ENCODE results near the gene ZNF780A.
"Not testable (repeated sequence)": the region's sequence is repeated elsewhere in the genome, so short reads cannot be mapped to it uniquely, and the experiment has no call there.

ZNF780A gene

GRCh38 chr19:40081411-40081810, 9.3 kb downstream of the ZNF780A start:
- FAIRE-seq, result no peak

DNA sequence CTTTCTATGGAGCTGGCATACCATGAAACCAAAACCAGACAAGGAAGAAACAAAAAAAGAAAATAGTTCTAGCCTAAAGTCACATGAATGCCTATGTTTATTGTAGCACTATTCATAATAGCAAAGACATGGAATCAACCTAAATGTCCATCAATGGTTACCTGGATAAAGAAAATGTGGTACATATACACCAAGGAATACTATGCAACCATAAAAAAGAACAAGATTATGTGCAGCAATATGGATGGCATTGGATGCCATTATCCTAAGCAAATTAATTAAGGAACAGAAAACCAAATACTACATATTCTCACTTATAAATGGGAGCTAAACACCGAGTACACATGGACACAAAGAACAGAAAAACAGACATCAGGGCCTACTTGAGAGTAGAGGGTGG, 10.5 kb downstream of the ZNF780A start:
- FAIRE-seq, result no peak

DNA sequence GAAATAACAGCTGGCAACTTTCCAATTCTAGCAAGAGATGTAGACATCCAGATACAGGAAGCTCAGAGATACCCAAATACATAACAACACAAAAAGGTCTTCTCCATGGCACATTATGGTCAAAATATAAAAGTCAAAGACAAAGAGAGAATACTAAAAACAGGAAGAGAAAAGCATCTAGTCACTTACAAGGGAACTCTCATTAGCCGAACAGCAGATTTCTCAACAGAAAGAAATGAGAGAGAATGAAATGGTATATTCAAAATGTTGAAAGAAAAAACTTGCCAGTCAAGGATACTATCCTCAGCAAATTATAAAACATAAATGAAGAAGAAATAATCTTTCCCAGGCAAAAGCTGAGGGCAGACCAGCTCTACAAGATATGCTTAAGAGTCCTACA, 12.4 kb downstream of the ZNF780A start:
- FAIRE-seq, result no peak

GRCh38 chr19:40070058-40070457, 20.7 kb downstream of the ZNF780A start:
- FAIRE-seq, result no peak

DNA sequence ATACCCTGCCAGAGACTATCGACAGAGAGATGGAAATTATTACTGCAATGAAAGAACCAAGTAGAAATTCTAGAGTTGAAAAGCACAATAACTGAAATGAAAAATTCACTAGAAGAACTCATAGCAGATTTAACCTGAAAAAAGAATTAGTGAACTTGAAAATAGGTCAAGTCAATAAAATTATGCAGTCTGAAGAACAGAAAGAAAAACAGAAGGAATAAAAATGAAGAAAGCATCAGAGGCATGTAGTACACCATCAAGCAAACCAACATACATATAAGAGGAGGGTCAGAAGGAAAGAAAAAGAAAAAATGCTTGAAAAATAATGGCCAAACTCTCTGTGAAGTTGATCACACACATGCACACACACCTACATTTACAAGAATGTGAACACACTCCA, 31.1 kb downstream of the ZNF780A start:
- no peak for FAIRE-seq

GRCh38 chr19:40057166-40057565, 33.6 kb downstream of the ZNF780A start:
- FAIRE-seq, result no peak

DNA sequence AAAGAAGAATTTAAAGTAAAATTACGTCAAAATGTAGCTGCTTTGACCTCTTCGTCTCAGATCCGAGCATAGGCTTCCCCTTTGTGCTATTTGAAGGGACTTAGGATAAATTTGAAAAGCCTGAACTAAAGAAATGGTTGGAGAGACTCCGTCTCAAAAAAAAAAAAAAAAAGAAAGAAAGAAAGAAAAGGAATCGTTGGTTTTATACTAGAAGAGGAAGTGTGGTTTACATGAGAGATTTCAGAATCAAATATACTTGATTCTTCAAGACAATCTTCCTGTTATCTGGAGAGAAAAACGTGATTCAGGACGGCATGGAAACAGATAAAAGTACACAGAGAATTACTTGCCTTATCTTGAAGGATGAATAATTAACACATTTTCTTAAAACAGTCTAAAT, 34.2 kb downstream of the ZNF780A start:
- no peak for FAIRE-seq

DNA sequence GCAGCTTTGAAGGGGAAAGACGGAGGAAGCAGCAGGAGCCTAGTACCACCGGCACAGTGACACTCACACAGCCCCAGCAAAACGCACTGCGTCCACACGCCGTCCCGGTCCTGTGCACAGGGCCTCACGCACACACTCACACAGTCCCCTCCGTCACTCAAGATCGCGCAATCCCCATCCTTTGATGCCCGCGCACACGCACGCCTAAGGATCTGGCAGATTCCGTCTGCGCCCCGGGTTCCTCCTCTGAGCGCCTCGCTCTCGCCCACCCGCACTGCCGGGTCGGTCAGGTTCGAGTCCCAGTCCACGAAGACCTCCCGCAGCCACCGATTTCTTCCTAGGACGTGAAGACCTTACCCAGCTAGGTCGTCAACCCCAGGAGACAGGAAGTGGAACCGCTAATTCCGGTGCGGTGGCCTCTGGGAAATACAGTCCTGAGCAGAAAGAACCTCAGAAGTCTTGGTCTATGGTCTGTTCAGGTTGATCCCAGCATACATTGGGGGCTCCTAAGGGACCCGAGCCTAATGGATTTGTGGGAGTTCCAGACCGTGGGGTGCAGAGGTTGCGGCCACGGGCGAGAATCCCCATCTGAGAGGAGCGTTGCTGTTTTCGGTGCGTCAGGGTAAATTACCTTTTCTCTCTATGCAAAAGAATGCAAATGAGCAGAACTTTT, 34.8 kb downstream of the ZNF780A start, which contains the start of gene ZNF780B:
Gene ZNF780B, minus strand, starts transcription at position 400 of the 673 bp plus-strand sequence. CDS start 5,899 bp downstream, outside the sequence.
- no peak for FAIRE-seq

GRCh38 chr19:40055049-40055448, 35.7 kb downstream of the ZNF780A start:
- FAIRE-seq, result no peak

DNA sequence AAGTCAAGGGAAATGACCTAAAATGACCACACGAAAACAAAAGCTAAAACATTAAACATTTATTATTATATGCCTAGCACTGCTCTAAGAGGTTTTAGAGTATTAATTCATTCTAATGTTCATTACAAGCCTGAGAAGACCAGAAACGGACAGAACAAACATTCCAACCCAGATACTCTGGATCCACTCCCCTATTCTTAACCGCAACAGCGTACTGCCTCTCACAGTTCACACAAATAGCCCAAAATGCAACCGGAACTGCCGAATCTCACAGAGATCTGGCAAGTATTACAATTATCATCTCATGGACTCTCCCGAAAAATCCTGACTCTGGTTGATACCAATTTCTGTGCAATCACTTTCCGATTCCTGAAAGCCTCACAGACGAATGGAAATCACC, 36.1 kb downstream of the ZNF780A start:
- FAIRE-seq, result no peak

DNA sequence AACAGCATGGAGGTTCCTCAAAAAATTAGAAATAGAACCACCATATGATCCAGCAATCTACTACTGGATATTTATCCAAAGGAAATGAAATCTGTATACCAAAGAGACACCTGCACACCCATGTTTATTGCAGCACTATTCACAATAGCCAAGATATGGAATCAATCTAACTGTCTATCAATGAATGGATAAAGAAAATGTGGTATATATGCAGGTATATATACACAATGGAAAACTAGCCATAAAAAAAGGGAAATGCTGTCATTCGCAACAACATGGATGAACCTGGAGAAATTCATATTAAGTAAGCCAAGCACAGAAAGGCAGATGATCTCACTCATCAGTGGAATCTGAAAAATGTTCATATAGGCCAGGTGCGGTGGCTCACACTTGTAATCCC, 37.3 kb downstream of the ZNF780A start:
- no peak for FAIRE-seq

DNA sequence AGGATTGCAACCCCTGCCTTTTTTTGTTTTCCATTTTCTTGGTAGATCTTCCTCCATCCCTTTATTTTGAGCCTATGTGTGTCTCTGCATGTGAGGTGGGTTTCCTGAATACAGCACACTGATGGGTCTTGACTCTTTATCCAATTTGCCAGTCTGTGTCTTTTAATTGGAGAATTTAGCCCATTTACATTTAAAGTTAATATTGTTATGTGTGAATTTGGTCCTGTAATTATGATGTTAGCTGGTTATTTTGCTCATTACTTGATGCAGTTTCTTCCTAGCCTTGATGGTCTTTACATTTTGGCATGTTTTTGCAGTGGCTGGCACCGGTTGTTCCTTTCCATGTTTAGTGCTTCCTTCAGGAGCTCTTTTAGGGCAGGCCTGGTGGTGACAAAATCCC, 49.0 kb downstream of the ZNF780A start:
- FAIRE-seq, result not testable (repeated sequence)

DNA sequence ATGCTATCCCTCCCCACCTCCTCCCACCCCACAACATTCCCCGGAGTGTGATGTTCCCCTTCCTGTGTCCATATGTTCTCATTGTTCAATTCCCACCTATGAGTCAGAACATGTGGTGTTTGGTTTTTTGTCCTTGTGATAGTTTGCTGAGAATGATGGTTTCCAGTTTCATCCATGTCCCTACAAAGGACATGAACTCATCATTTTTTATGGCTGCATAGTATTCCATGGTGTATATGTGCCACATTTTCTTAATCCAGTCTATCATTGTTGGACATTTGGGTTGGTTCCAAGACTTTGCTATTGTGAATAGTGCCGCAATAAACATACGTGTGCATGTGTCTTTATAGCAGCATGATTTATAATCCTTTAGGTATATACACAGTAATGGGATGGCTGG, 52.7 kb downstream of the ZNF780A start:
- FAIRE-seq, result not testable (repeated sequence)

DNA sequence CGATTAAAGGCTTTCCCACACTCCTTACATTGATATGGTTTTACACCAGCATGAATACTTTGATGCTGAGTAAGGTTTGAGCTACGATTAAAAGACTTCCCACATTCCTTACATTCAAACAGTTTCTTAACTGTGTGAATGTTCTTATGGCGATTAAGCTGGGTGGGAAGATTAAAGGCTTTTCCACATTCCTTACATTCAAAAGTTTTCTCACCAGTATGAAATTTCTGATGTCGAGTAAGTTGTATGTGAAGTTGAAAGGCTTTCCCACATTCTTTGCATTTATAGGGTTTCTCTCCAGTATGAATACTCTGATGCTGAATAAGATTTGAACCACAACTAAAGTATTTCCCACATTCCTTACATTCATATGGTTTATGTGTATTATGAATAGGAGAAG, 54.7 kb downstream of the ZNF780A start:
- no peak for FAIRE-seq

GRCh38 chr19:40033989-40034560, 56.7 kb downstream of the ZNF780A start:
- FAIRE-seq, result no peak

DNA sequence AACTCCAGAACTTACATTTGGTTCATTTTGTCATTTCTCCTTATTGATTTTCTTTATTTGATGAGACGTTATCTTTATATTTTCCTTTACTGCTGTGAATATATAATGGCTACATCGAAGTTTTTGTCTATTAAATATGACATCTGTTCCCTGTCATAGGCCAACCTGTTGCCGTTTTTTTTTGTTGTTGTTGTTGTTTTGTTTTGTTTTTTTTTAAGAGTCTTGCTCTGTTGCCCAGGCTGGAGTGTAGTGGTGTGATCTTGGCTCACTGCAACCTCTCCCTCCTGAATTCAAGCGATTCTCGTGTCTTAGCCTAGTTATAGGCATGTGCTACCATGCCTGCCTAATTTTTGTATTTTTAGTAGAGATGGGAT, 64.2 kb downstream of the ZNF780A start:
- no peak for FAIRE-seq

DNA sequence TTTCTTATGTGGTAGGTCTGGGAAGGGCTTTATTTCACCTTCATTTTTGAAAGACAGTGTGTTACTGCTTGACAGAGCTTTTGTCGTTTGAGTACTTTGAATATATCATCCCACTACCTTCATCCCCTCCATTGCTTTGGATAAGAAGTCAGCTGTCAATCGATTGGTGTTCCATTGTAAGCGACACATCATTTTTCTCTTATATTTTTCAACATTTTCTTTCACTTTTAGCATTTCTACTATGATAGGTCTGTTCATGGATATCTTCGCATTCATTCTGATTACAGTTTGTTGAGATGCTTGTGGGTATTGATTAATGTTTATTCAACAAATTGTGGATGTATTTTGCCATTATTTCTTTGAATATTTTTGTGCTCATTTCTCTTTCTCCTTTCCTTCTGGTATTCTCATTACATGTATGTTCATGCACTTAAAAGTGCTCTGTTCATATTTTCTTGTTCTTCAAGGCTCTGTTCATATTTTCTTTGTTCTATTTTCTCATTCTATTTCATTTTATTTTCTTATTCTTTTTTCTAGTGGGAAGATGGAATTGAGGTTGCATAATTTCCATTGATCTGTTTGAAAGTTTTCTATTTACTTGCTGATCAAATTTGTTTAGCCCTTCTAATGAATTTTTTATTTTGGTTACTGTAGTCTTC, 64.7 kb downstream of the ZNF780A start:
- no peak for FAIRE-seq

DNA sequence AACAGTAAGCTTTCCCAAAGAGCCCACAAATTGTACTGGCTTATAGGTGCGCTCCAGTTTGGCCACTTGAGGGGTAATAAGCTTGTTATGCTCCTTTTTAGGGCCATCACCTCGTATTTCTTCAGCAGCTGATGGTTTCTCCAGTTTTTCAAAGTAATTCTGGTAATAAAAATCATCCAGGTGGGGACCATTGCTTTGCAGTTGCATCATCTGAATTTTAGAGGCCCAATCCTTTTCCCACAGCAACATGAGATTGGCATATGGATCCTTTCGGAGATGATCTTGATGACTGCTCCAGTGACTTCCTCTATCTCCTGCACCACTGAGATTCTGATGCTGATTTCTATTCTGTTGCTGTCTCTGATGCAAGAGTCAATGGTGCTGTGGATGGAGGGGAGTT, 66.8 kb downstream of the ZNF780A start:
- no peak for FAIRE-seq
